Globus pallidus (tissue), 1 donor: ENCODE results near the gene INPP5D.
"Not testable (repeated sequence)": the region's sequence is repeated elsewhere in the genome, so short reads cannot be mapped to it uniquely, and the experiment has no call there.

Source experiments
- DNase-seq: peaks from one replicate; pipeline ENCODE4 v3.0.0-alpha.2; 2015; ENCODE audit warnings: low spot score

Gene INPP5D

DNA sequence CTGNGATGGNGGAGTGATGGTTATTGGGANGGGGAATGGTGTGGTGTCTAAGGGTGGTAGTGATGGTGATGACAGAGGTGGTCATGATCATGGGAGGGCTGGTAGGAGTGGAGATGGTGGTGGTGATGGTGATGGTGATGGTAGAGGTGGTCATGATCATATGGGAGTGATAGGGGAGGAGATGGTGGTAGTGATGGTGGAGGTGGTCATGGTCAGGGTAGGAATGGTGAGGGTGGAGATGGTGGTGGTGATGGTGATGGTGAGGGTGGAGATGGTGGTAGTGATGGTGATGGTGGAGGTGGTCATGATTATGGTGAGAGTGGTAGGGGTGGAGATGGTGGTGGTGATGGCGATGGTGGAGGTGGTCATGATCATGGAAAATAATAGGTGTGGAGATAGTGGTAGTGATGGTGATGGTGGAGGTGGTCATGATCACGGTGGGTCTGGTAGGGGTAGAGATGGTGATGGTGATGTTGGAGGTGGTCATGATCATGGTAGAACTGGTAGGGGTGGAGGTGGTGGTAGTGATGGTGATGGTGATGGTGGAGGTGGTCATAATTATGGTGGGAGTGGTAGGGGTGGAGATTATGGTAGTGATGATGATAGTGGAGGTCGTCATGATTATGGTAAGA, 83.7 kb downstream of the INPP5D start:
- no peak for DNase-seq

DNA sequence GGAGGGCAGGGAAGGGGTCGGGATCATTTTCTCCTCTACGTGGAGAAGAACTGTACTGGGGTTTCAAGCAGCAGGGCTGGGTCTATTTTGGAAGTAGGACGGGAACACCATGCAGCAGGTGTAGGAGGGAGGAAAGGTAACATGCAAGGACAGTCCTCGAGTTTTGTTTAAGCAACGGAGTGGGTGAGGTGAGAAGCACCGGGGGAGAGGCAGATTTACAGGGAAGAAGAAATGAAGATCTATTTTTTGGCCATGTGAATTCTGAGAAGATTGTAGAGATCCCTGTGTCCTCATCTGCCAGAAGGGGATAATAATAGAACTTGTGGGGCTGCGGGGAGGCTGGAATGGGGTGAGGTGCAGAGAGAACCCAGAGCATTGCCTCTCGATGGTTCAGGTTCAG, 85.6 kb downstream of the INPP5D start:
- DNase-seq = no peak

DNA sequence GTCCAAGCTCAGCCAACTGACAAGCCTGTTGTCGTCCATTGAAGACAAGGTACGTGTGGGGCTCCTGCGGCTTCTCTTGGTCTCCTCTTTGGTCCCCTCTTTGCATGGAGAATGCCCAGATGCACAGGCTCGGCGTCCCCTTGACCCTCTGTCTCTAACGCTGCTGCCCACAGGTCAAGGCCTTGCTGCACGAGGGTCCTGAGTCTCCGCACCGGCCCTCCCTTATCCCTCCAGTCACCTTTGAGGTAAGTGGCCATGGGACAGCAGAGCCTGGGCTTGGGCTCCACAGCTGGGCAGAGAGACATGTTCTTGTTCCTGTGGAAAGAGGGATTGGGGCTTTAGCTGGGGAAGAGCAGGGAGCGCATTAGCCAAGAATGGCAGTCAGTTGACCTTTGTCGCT, 86.1 kb downstream of the INPP5D start:
- no peak for DNase-seq

DNA sequence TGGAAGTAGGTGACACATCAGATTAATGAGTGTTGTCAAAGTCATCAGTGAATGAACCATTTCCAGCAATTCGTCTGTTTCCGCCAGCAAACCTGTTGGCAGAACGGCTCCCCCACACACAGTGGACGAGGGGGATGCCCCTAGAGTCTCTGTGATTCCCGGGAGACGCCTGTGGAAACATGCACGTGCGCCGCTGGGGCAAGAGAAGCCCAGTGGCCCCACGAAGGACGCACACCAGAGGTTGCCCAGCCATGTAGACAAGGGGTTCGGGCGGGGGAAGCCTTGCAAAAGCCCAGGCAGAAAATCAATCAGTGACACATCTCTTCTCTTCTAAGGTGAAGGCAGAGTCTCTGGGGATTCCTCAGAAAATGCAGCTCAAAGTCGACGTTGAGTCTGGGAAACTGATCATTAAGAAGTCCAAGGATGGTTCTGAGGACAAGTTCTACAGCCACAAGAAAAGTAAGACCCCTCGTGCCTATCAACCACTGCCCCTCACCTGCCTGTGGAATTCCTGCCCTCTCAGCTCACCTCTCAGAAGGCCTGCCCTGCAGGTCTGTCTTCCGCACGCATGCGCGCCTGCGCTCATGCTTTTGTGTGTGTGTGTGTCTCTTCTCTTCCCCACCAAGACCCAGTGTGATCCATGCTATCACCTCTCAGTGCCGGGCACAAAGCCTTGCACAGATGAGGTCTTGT, 87.1 kb downstream of the INPP5D start:
- DNase-seq = no peak

DNA sequence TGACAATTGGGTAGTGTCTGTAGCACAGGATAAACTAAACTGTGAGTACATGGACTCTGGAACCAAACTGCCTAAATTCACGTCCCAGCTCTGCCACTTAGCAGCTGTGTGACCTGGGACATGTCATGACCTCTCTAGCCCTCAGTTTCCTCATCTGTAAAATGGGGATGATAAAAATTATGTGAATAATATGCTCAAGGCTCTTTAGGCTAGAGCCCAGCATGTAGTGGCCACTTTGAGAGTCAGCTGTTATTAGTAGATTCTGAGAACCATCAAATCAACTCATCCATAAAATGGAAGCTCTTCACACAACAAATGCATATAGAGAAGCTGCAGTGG, 87.7 kb downstream of the INPP5D start:
- DNase-seq = no peak

DNA sequence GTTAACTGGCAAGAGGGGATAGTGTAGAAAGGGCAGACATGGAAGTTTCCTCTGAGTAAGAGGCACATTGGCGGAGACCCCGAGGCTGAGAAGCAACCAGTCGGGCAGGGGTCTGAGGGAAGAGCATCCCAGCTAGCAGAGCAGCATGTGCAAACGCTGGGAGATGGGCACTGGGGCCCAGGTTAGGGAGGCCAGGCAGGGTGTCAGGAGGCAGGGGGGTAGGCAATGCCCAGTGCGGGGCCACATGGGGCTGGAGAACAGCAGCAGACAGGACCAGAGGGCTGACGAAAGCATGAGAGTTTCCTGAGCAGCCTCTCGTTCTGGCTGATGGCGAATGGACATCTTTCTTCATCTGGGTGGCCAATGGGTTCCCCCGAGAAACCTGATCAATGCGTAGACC, 88.2 kb downstream of the INPP5D start:
- DNase-seq = no peak

DNA sequence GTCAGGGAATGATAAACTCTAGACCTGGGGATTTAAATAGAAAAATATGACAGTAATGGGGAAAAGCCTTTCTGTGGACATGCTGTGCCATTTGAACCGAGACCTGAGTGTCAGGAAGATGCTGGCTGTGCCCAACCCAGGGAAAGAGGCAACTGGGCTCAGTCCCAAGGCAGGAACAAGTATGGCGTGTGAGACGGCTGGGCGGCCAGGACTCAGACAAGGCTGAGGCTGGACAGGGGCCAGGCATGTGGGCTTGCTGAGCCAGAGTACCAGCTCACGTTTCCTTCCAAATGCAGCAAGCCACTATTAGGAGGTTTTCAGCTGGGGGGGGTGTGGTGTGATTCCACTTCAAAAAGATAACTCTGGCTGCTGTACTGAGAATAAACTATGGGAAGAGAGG, 92.4 kb downstream of the INPP5D start:
- peak; percentile 16 for DNase-seq

DNA sequence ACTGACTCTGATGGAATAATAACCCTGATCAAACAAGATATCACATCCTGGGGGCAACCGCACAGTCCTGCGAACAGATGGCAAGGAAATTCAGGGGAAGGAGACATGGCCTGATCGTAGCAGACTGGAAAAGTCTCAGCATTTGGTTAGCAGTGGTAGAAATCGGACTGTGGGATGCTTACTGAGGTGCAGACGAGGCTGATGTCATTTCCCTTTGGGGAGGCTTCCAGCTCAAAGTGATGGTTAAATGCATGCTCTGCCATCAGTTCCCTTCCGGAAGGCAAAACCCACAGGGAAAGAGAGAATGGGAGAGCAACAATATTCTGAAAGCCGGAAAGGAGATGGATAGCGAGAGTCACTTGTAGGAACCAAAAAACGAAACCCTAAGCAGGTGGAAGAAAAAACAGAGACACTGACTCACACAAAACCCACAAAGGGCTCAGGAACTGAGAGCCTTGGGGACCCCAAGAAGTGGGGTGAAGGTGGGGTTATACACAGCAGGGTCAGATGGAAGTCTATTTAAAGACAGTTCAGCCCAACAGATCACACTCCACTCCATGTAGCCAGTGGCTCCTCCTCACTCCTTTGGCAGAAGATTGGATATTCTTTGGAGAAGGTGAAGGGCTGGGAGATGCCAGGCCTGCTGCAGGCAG, 93.1 kb downstream of the INPP5D start:
- DNase-seq = no peak

DNA sequence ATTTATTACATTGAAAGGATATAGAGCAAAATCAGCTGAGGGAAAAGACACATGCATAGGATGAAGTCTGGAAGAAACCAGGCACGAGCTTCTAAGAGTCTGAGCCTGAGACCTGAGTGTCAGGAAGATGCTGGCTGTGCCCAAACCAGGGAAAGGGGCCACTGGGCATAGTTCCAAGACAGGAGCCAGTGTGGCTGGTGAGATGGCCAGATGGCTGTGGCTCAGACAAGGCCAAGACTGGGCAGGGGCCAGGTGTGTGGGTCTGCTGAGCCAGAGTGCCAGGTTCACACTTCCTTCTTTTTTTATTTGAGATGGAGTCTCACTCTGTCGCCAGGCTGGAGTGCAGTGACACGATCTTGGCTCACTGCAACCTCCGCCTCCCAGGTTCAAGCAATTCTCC, 95.9 kb downstream of the INPP5D start:
- no peak for DNase-seq

DNA sequence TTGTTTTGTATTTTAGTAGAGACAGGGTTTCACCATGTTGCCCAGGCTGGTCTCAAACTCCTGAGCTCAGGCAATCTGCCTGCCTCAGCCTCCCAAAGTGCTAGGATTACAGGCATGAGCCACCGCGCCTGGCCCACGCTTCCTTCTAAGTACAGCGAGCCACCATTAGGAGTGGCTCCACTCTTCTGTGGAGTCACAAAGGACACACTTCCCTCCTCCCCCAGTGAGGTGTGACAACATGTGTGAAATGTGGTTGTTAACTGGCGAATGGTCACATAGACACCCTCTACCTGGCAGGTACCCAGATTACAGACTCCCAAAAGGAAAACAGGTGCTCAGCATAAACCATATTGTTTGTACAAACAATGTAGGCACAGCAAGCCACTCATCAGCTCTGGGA, 96.3 kb downstream of the INPP5D start:
- DNase-seq = not testable (repeated sequence)

DNA sequence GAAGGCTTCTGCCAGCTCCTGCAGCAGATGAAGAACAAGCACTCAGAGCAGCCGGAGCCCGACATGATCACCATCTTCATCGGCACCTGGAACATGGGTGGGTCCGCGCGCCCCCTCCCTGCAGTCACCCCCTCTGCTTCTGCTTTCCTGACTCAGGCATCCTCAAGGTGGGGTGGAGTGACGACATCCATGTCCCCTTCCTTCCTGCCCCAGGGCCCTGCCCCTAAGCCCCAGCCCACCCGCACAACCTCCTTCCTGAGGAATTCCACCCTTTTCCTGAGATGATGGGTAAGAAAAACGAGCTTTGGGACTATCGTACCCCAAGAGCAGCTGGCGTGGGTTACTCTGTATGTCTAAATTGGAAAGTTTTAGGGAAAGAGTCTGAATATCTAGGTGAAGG, 101.6 kb downstream of the INPP5D start:
- no peak for DNase-seq

DNA sequence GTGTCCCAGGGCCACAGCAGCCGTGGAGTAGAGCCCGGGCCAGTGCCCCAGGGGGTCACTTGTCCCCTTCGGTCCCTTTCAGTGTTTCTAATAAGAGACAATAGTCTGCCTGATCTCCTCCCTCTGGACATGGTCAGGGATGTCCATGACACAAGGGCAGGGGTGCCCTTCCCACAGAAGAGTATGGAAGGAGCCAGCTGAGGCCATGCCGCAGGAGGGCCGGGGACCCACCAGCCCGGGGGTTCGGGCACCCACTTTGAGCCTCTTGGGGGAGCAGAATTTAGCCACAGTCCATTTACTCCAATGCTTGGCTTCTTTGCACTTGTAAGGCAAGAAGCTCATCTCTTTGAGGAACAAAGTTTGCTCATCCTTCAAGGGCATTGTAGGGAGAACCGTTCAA, 102.6 kb downstream of the INPP5D start:
- no peak for DNase-seq

DNA sequence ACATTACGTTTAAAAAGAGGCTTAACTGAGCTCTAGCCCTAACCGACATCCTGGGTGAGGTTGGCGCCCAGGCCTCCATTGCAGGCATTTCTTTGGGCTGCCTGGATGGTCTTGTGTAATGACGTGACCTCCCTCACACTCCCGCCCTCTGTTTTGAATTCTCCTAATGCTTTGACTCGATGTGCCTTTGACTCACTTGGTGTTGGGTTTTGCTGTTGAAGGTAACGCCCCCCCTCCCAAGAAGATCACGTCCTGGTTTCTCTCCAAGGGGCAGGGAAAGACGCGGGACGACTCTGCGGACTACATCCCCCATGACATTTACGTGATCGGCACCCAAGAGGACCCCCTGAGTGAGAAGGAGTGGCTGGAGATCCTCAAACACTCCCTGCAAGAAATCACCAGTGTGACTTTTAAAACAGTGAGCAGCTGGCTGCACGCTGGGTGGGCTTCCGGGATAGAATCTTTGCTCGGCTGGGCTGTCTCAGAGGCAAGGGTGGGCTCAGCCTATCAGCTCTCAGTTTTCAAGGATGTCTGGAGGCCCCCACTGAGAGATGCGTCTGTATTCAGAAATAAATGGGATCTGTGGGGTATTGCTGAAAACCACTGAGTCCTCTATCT, 103.5 kb downstream of the INPP5D start:
- no peak for DNase-seq

DNA sequence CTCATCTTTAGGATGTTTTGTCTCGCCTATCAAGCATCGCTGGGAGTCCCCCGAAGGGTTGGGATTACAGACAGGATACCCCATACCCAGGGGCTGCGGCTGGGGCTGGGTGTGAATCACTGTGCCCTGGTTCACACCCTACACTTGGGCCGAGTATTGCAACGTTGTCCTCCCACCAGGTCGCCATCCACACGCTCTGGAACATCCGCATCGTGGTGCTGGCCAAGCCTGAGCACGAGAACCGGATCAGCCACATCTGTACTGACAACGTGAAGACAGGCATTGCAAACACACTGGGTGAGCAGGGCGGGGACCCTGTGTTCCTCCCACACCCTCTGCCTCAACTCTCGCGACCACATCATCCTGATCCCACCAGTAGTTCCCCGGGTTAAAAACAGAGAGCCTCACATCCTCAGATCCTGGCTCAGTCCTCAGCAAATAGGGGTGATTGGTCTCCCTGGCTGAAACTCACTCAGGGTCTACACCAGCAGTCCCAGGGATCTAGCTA, 104.0 kb downstream of the INPP5D start:
- no peak for DNase-seq

DNA sequence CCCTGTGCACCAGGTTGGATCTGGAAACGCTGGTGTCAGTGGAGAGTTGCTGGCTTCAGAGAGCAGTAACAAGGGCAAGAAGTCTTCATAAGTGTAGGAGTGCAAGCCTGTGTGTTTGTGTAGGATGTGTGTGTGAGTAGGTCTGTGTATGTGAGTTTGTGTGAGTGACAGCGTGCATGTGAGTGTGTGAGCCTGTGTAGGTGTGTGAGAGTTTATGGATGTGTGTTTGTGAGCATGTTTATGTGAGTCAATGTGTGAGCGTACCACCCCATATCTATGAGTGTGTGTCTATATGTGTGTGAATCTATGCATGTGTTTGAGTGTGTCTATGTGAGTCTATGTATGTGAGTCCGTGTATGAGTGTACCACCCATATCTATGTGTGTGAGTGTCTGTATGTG, 104.8 kb downstream of the INPP5D start:
- DNase-seq = no peak

DNA sequence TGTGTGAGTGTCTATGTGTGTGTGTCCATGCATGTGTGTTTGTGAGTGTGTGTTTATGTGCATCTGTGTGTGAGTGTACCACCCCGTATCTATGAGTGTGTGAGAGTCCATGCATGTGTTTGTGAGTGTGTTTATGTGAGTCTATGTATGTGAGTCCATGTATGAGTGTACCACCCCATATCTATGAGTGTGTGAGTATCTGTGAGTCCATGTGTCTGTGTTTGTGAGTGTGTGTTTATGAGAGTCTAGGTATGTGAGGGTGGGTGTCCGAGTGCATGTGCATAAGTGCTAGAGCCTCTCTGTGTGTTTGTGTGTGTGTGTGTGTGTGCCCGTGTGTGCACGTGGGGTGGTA, 105.4 kb downstream of the INPP5D start:
- no peak for DNase-seq

DNA sequence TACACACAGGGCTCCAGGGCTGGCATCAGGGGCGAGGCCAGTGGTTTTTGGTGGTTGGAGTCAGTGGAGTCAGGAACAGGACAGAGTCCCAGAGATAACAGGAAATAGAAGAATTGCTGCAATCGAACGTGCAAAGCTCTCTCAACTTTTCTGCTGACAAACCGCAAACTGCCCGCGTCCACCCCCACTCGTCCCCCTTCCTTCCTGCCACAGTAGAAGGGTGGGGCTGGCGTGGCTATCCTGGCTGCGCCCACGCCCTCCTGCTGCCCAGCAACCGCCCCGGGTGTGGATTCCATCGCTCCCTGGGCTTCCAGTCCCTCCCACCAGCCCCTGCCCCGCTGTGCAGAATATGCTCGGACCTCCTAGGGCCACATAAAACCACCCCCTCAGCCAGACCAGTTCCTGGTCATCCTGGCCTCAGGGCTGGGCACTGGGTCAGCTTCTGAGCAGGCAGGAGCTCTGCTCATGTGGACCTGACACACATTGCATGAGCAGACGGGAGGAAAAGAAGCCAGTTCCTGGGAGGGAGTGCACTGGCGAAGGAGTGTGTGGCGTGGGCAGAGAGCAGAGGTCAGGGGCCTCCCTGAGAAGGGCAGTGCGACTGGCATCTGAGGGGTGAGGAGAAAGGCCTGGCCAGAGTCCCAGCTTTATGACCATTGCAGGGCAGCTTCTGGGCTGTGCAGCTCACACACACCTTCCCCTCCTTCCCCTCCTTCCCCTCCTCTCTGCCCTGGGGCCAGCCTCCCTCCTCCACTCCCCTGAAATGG, 105.9 kb downstream of the INPP5D start:
- DNase-seq = no peak

DNA sequence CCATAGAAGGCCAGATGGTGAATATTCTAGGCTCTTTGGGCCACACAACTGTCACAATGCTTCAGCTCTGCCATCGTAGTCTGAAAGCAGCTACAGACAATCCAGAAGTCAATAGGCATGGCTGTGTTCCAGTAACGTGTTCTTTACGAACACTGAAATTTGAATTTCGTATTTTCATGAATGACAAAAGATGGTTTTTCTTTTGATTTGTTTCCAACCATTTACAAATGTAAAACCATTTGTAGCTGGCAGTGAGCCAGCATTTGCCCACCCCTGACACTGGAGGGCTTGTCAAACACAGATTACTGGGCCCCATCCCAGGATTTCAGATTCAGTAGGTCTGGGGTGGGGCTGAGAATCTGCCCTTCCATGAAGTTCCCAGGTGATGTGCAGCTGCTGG, 108.3 kb downstream of the INPP5D start:
- no peak for DNase-seq

DNA sequence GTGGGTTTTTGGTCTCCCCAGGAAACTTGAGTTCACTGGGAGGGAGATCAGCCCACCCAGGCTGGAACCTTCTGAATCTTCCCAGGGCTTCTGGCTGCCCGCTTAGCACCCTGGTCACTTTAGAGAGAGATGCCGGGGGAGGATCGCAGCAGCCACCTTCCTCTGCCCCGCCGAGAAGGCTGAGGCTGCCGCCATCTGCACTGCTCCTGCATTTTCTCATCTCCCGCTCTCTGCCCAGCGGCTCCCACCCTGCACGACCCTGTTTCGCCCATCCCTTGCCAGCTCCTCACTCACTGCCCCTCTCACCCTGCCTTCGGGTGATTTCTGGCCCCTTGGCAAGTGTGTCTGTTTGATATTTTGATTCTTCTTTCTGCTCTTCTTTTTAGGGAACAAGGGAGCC, 108.8 kb downstream of the INPP5D start:
- DNase-seq = no peak

DNA sequence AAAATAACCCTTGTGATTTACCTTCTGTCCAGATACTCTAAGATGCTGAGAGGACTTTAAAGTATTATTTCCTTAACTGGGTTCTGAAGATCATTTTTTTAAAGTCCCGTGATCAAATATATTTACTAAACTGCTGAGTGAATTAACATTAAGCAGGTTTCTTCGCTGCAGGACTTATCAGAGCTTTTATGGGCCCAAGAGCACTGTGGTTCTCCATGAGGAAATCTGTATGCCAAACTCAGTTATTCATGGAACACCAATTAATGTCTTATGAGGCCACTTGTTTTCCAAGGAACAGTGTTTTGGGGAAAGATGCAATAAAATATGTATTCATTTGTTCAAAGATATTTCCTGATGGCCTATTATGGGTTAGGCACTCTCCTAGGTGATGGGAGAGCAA, 111.2 kb downstream of the INPP5D start:
- DNase-seq = no peak

DNA sequence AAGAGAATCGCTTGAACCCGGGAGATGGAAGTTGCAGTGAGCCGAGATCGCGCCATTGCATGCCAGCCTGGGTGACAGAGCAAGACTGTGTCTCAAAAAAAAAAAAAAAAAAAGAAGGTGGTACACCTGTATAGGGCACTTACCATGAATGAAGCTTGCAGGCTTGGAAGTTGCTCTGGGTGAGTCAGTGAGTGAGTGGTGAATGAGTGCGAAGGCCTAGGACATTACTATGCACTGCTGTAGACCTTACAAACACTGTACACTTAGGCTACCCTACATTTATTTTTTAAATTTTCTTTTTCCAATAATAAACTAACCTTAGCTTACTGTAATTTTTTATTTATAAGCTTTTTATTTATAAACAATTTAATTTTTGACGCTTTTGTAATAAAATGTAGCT, 113.0 kb downstream of the INPP5D start:
- DNase-seq = no peak

DNA sequence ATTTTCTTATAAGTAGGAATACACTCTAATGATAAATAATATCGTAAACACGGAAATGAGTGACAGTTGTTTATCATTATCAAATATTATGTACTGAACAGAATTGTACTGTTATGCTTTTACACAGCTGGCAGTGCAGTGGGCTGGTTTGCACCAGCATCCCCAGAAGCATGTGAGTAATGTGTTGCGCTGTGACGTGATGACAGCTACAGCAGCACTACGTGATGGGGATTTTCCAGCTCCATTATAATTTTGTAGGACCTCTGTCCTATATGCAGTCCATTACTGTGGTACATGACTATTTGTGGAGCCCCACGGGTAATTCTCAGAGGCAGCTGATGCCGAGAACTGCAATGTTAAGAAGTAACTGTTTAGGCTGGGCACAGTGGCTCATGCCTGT, 114.0 kb downstream of the INPP5D start:
- no peak for DNase-seq
